Embryonic facial prominence (tissue), 1 donor: Measurements from ENCODE around the gene ROGDI.
A peak's percentile ranks its signal among the peaks of the same experiment; 100 is the strongest.

Experiments used
- DNase-seq: peaks from one replicate; pipeline ENCODE4 v3.0.0-alpha.2; 2016; ENCODE audit errors: extremely low spot score

Gene ROGDI

DNA sequence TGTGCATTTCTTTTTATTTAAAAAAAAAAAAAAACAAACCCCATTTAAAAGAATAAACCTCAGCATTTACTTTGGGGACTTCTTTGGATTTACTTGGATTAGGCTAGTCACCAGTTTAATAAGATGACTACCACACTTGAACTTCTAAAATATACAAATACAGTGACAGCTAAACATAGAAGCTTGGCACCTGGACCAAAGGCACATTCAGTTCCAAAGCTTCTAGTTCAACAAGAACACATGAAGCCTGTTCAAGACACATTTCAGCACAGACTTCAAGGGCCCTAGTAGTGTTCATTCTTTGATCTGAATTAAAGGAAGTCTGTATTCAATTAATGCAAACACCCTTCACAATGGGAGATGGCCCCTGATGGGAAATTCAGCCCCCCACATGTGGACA, 11.6 kb upstream of the ROGDI start:
- DNase-seq = no peak

GRCh38 chr16:4813251-4814003, 11.0 kb upstream of the ROGDI start:
- DNase-seq = no peak

DNA sequence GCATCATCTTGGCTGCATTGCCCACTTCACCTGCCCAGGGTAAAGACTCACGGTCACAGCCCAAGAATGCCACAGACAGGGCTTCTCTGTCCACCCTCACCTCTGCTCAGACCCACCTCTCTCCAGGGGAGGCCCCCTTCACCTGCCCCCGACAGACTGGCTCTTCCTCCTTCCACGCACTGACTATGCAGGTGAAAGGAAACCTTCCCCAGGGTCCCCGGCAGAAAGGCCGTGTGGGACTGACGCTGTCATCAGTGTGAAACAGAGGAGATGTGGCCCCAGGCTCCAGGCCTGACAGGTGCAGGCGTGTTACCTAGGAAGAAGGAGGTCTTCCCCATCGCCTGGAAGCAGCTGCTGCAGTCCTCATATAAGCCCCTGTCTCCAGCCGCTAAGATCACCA, 9.3 kb upstream of the ROGDI start:
- DNase-seq = no peak

DNA sequence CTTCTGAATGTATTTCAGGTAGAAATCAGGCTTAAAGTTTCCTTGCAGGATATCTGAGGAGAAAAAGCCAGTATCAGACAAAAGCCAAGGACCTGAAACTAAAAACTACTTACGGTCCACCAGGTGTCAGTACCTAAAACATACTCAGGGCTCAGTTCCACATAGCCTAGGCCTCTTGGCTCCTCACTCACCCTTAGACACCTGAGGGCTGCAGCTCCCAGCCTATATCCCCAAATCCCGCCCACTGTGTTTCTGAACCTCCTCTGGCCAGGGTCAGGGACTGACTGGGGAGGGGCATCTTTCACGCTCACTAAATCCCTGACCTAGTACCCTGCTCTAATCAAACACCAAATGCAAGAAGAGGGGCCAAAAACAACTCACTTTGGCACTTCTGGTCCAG, 8.8 kb upstream of the ROGDI start:
- no peak for DNase-seq

- DNase-seq = no peak
Measured at GRCh38 chr16:4806280-4806679, 3.8 kb upstream of the ROGDI start.

- no peak for DNase-seq
Measured at GRCh38 chr16:4805231-4805630, 2.8 kb upstream of the ROGDI start.

DNA sequence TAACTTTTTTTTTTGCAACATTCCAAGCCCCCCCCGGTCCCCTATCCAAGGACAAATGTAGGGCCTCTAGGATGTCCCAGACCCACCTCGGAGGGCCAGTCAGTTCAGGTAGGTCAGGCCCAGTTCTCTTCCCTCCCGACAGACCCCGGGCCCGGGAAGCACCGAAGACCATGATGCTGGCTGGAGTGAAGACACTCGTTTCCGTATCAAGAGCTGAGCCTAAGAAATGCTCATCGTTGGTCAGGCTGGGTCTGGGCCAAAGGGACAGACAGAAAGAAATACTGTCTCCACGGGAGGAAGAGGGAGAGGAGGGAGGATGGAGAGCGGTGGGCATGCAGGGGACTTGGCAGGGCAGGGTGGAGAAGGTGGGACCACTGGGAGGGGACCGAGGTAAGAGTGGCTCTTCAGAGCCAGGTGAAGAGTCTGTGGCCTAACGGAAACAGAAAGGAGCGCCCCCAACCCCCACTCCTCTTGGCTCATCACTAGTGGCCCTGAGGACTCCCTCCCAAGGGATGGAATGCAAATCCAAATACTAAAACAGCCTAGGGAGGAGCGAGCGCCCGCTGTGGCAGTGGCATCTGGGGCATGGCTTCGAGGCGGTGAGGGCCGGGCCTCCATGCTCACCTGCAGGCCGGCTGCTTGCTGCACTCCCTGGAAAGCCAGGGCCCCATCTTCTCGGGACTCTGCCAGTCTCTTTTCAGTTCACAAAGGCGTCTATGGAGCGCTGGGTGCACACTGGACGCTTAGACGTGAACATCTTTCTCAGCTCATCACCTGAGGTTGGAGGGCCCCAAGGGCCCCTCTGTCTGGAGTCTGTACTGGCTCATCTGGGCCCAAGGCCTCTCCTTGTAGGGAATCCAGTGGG, 1.7 kb upstream of the ROGDI start:
- DNase-seq = no peak

DNA sequence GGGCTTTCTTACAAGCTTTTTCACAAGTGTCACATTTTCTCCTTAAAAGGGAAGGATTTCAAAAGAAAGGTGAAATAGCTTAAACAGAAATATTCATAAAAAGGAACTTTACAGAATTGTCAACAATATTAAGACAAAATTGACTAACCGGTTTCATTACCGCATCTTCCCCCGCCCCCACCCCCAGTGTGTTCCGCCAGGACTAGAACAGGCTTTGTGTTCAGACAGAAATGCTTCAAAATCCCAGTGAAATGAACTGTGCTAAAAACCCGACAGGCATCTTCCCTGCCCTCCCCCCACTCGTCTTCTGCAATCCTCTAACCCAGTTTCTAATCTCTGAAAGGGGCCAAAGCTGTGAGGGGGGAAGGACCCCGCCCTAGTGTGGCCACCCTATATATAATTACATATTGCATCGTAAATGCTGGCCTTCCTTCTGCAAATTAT, 990 bp upstream of the ROGDI start:
- no peak for DNase-seq

DNA sequence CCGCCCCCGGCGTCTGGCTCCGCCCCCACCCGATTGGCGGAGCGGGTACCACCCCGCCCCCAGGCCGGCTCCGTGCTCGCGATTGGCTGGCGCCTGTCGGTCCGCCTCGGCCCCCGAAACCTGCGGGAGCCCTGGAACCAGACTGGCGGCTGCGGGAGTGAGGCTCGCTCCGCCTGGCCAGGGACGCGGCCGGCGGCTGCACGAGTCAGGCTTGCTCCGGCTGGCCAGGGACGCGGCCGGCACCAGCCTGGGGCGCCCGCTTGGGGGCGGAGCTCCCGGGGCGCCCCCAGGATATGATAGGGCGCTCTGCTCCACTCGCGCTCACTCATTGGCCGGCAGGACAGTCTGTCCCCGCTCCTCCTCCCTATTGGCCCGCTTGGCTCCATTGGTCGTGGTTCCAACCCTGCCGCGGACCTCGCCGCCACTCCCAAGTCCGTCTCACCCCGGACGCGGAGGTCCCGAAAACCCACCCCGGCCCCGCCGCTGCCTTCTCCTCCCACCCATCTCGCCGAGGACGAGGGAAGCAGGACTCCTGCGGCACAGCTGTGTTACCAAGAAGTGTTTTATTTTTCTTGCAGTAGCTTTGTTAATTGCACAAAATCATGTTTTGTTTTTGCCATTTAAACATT, 340 bp upstream of the ROGDI start:
- peak; percentile 84 for DNase-seq

DNA sequence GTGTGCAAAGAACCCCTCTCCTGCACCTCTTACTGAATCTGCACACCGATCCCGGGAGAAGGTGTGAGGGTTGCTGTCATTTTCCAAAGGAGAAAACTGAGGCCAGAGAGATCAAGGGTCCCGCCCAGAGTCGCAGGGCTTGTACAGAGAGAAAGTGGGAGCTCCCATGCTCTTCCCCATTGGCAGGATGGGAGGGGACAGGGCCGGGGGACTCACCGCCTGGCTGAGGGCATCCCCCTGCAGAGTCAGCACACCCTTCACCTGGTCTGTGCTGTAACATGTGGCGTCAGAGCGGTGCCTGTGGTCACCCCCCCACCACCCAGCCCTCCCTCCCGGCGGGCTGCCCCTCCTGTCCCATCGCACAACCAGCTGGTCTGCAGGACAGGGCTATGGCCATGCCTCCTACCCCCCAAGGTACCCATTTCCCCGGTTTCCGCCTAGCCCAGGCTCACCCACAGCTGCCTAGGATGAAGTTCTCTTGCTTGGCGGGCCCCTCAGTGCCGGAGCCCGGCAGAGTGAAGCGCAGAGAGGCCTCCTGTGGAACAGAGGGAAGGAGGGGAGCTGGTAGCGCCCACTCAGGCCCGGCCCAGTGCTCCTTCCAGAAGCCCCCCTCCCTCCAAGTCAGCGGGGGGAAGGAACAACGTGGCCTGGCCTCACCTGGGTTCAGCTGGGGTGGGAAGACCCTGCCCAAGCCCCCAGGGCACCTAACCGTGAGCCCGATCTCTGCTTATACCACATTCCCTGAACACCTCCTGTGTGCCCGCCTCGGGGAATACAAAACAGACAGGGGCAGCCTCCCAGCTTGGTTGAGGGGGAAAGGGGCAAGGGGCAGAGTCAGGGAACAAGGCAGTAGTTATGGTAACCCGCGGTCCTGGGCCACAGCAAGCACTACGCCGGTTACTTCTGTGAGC, 1.1 kb downstream of the ROGDI start:
- DNase-seq = no peak

DNA sequence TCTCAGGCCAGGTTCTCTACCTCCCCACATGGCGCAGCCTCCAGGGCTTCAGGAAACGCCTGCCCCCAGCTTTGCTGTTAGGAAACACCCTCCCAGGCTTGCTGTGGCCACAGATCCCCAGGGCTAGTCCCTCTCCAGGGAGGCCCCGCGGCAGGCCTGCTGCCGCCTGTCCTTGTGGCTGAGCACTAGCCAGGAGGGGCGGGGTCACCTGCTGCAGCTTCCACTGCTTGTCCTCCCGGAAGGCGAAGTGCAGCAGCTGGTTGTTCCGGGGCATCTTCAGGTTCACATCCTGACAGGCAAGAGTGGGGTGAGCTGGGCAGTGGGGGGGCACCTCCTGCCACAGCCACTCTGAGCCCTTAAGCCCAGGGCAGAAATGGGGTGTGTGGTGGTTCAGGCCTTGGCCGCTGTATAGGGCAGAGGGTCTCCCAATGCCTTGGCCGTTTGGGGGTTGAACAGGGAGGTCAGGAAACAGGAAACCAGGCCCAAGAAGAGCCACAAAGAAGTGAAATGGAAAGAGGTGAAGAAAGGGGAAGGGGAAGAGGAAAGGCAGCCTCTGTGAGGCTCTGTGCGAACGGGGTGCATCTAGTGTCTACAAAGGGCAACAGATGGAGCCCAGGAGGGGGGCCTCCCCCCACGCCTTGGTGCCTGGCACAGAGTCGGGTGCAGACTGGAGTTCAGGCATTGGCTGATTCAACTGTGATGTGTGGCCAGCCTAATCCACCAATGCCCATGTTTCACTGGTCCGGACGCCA, 2.0 kb downstream of the ROGDI start:
- no peak for DNase-seq

DNA sequence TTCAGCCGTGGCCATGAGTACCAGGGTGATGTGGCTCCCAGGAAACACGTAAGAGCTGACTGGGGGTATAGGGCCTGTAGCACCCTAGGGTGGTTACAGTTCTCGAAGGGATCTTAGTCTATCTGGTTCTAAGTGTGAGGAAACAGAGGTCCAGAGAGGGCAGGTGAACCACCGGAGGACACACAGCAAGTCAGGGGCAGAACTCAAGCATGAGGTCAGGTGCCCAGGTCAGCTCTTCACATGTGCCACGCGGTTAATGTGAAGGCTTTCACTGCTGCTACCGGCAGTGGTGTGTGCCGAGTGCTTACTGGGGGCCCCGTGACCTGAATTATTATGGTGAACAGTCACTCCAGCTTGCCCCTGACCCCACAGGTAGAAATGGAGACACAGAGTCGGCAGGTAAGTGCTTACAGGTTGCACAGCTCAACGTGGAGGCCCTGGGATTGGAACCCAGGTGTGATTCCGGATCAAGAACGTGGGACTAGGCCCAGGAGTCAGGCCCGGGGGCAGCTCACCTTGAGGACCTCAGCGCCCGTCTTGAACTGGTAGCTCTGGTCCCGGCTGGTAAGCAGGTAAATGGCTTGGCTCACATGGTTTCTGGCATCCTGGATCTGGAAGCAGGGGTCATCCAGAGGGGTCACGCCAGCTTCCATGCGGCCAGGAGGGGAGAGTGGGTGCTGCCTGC, 3.1 kb downstream of the ROGDI start:
- DNase-seq = no peak

DNA sequence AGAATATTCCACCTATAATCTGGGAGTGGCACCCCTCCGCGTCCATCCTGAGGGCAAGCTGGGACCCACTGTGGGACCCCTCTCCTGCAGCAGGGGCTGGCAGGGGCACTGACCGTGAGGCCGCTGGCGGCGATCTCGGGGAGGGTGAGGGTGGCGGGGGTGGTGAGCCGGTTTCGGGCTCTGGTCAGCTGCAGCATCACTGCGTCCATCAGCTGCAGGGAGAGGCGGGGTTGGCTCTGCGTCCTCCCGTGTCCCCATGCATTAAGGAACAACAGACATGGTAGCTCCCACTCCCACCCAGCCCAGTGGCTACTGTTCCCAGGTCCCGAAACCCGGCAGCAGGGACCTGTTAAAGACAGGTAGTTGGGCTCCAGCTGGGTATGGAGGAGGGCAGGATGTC, 4.0 kb downstream of the ROGDI start:
- no peak for DNase-seq

GRCh38 chr16:4797805-4798252, 4.6 kb downstream of the ROGDI start:
- no peak for DNase-seq

- DNase-seq = no peak
Measured at GRCh38 chr16:4796982-4797804, 5.2 kb downstream of the ROGDI start.

DNA sequence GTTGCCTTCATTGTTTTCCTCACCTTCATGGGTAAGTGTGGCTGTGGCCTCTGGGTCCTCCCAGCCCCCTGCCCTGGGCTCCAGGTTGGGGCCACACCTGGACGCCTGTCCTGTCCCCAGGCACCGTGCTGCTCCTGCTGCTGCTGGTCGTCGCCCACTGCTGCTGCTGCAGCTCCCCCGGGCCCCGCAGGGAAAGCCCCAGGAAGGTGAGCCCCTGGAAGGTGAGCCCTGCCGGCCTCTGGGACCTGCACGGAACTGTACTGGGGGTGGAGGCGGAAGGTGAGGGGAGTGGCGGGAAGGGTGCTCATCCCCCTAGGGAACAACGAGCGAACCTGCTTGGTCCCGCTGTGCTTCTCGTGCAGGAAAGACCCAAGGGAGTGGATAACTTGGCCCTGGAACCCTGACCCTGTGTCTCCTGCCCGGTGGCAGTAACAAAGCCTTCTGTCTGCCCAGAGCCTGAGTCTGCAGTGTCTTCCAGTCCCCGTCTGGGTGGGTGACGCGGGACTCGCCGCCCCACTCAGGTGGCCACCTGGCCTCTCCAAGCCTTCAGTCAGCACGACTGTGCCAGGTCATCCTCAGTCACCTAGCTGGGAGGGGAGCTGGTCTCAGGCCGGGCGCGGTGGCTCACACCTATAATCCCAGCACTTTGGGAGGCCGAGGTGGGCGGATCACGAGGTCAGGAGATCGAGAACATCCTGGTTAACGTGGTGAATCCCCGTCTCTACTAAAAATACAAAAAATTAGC, 6.4 kb downstream of the ROGDI start:
- no peak for DNase-seq

- no peak for DNase-seq
Measured at GRCh38 chr16:4795181-4795827, 7.1 kb downstream of the ROGDI start, which contains the start of gene SMIM22. TSS of gene SMIM22 (plus strand) at chr16:4795369. CDS start at chr16:4795735, 366 bp downstream.

GRCh38 chr16:4792951-4793513, 9.4 kb downstream of the ROGDI start:
- no peak for DNase-seq
